GM19099 (cell line): ENCODE data around the gene TUBA4A.

Source experiments
- POLR2A ChIP-seq: IDR thresholded peaks from 3 replicates; pipeline ENCODE4 v1.6.1; 2011; ENCODE audit warnings: low read depth; ENCODE audit not compliant: insufficient read length; ENCODE audit errors: extremely low read depth

Gene TUBA4A

DNA sequence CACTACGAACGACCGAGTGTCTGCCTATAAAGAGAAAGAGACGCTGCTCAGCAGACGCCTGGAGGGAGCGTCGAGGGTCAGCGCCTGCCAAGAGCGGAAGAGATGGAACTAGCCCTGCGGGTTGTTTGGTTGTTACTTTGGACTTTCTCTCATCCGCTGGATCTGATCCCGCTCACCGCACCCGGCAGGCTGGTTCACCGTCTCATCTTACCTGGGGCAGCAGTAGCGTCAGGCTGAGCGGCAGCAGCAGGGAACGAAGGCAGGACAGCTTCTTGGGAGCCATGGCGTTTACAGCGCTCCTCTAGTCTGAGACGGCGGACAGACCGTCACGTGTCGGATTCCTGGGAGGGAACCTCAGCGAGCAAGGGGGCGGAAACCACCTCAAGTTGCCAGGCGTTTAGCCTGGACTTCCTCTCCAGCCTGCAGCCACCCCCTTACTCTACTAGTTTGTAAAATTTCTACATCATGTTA lies 10.4 kb downstream of the TUBA4A start:
- no peak for TF ChIP-seq POLR2A

DNA sequence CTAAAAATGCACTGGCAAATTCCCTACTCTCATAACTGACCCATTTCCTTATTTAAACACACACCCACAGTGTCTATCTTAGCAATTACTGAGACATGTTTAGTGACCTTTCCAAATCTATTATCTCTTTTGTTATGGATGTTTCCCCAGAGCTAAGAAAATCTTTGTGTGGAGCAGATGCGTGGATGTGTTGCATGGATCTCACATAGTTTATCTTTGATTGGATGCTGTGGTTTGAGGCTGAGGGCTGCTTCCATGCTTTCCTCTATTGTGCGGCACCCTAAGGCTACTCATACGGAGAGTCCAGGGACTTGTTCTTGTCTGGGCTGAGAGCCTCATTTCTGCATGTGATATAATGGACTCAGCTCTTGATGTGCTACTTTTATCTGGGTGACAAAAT lies 19.4 kb downstream of the TUBA4A start:
- no peak for TF ChIP-seq POLR2A

DNA sequence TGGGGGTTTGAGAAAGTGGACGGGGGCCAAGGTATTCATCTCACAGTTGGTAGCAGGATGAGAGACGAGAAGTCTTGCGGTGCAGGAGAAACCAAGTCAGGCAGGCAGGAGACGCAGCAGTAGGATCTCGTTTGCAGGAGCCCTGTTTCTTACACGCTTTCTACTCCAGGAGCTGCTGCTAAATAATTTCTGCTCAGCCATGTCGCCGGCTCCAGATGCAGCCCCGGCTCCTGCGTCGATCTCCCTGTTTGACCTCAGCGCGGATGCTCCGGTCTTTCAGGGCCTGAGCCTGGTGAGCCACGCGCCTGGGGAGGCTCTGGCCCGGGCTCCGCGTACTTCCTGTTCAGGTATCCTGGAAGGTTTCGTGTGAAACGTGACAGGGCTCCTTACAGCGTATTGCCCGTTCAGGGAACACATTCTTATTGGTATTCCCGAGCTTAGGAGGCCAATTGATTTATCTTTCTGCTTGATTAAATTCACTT lies 23.6 kb downstream of the TUBA4A start:
- no peak for TF ChIP-seq POLR2A

DNA sequence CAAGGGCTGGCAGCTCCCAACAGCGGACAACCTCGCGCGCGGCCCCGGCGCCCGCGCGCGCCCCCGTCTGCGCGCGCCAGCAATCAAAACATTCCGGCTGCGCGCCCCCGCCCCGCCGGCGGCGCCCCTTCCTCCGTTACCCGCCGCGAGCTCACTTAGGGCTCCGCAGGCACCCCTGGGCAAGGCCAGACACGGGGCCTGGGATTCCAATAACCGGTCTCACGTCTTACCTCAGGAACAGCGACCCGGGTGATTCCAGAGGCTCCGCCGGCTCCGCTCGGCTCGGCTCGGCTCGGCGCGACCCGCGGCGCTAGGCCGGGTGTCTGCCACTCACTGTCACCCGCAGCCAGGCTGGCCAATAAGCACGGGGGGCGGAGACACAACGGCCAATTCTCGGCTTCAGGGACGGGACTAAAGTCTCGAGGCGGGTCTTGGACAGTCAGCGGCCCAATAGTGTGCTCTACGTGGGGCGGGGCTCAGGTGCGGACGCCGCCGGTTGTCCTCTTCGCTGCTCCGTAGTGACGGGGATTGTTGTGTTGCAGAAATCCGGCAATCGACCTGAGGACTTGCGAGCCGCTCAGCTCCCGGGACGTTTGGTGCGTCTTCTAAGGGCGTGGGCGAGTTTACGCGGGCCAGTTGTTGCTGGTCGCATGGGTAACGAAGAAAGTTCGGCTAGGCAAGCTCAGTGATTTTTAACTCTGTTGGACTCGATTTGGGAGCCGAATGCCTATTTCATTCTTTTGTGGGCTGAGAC lies 24.2 kb downstream of the TUBA4A start, which contains the start of the genes ANKZF1 and ATG9A:
Gene ANKZF1 (plus strand): TSS at position 502 of the 754 bp plus-strand sequence. CDS start 452 bp downstream, outside the sequence.
Gene ATG9A (minus strand): TSS at position 332 of the 754 bp plus-strand sequence. CDS start 1,612 bp downstream, outside the sequence.
- peak; percentile 80 for TF ChIP-seq POLR2A

DNA sequence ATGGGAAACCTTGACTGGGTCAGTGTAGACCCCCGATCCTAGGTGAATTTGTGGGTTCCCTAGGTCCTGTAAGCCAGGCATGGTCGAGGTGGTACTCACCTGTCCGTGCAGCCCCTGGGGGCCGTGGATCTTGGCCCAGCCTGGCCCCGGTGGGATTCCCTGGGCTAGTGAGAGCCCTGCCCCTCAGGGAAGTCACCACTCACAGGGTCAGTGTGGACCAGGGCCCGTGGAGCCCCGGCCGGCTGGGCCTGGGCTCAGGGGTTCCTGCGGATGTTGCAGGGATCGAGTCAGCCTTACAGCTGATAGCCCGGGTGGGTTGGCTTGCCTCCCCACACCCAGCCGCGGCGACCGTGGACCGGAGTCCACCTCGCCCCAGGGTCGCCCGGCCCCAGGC lies 24.8 kb downstream of the TUBA4A start:
- TF ChIP-seq POLR2A = peak; percentile 48

DNA sequence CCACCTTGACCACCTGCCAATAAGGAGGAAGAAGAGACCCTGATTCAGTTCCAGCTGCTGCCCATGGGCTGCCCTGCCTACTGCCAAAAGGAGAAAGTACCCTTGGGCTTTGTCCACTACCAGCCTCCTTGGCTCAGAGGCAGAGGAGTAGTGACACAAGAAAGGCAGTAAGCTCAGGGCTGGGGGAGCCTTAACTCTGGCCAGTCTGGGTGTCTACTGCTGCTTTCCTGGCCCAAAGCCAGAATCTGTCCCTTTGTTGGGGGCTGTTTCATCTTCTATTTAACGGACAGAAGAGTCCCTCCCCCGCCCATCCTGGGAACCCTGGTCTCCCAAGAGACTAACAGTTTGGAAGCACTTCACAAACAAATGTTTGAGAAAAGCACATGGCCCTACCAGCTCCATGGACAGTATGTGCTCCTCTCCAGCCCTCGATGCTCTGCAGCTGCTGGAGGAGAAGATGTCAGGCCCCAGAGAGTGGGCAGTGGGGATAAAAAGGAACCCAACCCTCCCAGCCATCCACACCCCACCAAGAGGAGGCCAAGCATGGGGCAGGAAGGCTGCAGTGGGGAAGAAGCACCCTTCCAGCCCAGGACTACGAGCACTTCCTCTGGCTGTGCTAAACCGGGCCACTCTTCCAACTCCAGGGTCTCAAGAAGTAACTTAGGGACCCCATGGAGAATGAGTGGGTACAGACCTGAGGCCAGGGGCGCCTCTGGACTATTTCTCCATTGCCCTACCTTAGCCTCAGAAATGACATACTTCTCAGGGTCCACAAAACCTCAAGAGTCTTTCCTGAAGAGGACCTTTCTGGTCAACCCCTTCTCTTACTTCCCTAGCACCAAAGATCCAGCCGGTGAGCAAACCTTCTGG lies 25.4 kb downstream of the TUBA4A start:
- TF ChIP-seq POLR2A = no peak

DNA sequence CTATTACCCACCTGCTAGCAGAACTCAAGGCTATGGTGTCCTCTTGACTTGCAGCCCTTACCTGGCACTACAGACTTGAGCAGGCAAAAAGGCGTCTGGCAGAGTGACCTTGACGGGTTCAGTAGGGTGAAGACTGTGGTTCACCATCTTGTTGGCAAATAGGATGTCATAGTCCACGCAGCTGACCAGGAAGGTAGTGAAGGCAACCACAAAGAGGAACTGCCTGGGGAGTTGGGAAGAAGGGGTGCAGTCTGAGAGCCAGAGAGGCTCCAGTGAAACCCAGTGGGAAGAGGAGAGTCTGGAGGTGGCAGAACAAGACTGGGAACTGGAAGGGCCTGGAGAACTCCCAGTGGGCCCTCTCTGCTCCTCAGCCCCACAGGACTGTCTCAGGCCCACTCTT lies 28.4 kb downstream of the TUBA4A start:
- TF ChIP-seq POLR2A = no peak

DNA sequence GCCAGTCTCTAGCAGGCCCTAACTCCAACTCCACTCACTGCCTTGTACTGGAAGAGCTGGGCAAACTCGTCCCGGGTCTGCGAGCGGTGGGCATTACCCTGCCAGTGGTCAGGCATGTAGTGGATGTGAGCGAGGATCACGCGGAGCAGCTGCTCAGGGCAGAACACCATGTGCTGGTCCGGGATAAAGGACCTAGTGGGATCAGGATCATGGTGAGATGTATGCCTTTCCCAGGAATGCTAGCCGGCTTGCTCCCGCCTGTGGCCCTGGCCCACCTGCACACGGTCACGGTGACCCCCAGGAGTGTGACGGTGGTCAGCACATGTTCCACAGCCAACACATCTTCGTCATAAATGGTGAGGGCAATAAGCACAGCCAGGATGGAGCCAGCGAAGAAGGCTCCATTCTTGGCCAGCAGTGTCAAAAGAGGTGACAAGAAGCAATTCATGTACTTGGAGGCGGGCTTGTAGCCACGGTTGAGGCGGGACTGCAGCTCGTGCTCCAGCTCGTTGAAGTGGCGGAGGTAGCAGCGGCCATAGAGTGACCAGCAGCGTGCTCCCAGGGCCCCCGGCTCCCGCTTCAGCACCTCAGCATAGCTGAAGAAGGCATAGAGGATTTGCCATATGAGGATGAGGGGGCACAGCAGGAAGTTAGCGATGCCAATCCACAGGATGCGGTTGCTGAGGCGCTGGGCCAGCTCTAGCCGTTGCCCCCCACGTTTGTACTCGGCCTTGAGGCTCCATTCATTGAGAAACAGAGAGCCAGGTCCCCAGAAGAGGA lies 29.7 kb downstream of the TUBA4A start:
- no peak for TF ChIP-seq POLR2A

DNA sequence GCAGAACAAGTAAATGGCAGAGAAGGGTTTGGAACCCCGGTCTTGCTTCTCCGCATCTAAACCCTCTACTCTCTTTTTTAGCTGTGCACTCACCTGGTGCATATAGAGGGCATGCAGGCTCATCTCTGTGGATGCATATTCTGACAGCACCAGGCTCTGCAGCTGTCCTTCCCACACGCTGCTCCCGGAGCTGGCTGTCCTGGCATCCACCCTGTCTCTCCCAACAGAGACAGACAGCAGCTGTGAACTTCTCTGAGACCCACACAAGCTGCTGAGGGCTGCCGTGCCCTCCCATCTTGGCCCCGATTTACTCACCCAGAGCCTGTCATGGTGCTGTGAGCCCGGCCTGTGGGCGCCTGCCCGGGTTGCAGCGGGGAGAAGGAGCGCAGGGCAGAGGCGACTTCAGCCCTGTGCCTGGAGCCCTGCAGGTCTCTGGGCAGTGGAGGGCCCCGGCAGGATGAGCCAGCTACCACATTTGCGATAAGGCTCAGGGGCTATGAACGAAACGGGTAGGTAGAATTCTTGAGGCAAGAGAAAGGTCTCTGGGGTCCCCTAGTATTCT lies 31.7 kb downstream of the TUBA4A start:
- TF ChIP-seq POLR2A = no peak

DNA sequence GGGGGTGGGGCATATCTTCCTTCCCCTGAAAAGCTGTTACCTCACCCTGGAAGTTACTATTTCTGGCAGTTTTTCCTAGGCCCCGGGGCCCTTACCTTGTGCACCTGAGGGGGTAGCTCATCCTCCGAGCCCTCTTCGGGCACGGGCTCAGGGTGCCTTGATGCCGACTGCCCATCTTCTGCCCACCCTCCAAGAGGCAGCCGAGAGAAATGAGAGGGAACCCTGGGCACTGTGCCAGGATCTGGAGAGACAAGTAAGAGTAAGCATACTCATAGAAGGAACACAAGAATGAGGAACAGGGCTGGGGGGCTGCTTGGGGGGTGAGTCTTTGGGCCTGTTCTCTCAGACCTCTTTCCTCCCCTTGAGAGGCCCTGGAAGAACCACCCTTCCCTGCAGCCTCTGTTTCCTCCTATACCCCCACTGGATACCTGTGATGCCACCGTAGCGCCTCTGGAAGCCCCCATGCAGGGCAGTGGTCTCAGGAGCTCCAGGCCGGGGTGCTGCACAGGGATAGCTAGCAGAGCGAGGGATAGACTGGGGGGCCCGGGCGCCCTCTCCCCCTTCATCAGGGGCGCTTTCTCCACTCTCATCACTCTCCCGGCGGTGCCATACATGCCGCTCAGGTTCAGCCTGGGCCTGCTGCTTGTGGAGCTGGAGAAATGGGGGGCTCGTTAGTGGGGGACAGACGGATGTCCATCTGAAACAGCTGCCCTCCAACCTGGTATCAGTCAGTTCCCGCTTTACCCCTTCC lies 32.9 kb downstream of the TUBA4A start:
- TF ChIP-seq POLR2A = no peak

DNA sequence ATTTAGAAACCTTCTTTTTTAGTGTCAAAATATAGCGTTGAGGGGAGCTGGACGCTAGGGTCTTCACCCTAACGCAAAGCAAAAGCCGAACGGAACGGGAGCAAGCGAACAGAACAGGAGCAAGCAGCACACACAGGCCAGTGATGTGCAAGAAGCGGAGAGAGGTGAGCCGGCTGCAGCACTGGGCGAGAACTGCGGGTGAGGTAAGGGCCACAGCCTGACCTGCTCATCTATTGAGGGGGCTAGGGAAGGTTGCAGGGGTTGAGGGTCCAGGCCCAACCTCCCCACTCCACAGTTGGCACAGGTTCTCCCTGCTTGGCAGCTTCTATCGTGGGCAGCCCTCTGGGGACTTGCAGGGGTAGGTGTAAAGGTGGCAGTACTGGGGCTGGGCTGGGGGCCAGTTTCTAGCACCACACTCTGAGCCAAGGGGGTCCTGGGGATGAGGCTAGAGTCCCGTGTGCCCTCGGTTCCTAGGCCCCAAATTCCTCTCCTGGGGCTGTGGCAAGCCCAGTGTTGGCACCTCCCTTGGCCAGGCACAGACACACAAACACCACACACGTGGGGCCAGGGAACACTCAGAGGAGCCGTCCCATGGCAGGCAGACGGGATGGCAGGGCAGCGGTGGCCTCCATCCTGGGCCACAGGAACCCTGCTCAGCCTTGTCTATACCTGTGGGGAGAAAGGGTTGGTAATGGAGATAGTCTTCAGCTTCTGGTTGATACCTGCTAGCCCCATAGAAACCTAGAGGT lies 33.8 kb downstream of the TUBA4A start:
- no peak for TF ChIP-seq POLR2A

DNA sequence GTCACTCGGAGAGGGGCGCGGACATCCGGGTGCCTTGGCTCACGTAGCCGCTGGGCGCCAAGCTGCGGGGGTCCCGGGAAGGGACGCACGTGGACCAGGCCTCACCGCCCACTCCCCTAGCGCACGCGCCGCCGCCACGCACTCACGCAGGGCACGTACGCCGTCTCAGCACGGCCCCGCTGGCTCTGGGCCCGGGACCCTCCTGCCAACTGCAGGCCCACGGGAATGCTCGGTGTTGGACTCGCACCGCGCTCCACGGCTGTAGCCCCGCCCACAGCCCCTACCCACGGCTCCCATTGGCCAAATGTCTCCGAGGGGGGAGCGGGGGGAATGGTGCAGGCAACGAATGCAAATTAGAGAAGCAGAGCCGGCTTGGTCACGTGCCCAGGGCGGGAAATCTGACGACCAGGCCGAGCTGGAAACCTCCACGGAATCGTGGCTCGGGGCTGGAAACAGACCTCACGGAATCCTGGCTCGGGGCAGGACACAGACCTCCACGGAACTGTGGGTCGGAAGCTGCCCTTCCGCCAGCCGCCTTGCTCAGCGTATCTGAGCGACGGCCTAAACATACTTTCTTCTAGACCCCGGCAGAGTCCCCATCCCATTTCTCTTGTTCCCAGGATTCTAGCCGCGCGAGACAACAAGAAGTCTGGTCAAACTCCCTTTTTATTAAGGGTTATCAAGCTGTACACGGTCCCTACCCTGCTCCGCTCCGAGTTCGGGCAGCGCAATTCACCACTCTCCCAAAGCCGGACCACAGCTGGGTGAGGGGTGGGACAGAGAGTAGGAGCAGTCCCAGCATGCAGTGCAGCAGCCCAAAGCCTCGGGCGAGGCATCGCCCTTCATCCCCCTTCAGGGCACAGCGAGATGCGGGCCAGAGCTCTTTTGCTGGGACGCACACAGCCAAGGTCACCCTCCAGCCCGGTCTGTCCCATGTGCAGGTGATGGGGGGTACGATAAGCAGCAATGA lies 34.7 kb downstream of the TUBA4A start, which contains the start of gene ABCB6:
Gene ABCB6 (minus strand): TSS at position 227 of the 970 bp plus-strand sequence. CDS start 285 bp downstream, outside the sequence.
- TF ChIP-seq POLR2A = peak; percentile 79
